GM23248 (cell line): ENCODE data around the gene SCD5.

Experiments used
- EZH2 ChIP-seq: fragments of 200-600 bp; sonication (generic); IDR thresholded peaks from 2 replicates; pipeline ENCODE4 v1.6.1; 2018; ENCODE audit warnings: antibody characterized with exemption, mild to moderate bottlenecking; ENCODE audit not compliant: insufficient read depth, poor library complexity, severe bottlenecking
- EZH2phosphoT487 ChIP-seq: fragments of 200-600 bp; sonication (generic); IDR thresholded peaks from 2 replicates; pipeline ENCODE4 v1.6.1; 2018; ENCODE audit warnings: antibody characterized with exemption, moderate library complexity, mild to moderate bottlenecking, low read depth; ENCODE audit not compliant: insufficient read depth

GRCh38 chr4:82761229-82761628 is 37.4 kb downstream of the SCD5 start:
- TF ChIP-seq EZH2 (no peak), EZH2phosphoT487 (no peak)
